ENCODE data around the gene CALML6. TPM values are rescaled to one million over a fixed set of nuclear protein-coding genes. Genes with fewer than 3 reads are reported as not detected.
A peak's percentile ranks its signal among the peaks of the same experiment; 100 is the strongest.

CALML6 gene
- total and polyA plus RNA-seq, 10 of the 15 experiments (the other 5 are each of a cell fraction or from before 2014, with no cell fraction given), result 0.07 to 1.3 (median 0.21) TPM; not detected in 5

DNA sequence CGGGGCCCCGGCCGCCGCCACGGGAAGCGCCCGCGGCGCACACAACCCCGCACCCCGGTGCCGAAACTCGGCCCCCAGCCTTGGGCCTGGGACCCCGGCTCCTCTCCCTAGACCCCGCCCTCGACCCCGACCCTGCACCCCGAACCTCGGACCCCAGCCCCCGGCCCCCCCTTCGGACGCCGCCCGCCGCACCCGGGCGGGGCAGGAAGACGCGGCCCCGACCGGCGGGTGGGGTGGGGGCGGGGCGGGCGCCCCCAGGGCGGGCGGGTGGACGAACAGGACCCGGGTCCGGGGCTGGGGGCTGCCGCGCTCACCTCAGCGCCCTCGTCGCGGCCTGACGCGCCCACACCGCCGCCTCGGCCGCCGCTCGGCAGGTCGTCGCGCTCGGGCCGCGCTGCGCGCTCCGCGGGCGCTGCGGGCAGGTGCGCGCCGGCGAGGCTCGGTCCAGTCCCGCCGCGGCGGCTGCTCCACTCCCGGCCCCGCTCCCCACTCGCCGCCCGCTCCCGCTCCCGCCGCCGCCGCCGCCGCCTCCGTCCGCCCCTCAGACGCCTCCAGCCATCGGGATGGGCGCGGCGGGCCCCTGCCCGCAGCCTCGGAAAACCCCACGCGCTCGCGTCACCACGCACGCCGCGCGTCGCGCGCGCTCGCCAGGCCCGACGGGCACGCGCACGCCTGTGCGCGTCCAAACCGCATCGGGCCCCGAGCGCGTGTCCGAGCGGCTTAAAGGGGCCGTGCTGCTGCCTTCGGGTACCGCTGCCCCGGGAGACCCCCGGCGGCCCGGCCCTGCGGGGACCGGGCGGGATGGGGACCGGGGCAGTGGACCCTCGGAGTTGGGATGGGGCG, 24.3 kb upstream of the CALML6 start, which contains the start of gene GNB1 (continued):
- TF ChIP-seq CREM (IDR thresholded peaks at IDR 0.05; ENCODE audit: low read depth), result peak; percentile 86; the same call in 1 of the 2 replicates
- TF ChIP-seq HDAC2 (IDR thresholded peaks at IDR 0.05), result no peak
- TF ChIP-seq EGR1 (IDR thresholded peaks at IDR 0.05; ENCODE audit: borderline replicate concordance in 1 of 2, low read depth in 2 of 2, low read length in 2 of 2), result peak; percentile 76 to 99
- no peak for TF ChIP-seq BRCA1 (IDR thresholded peaks at IDR 0.05; ENCODE audit: low read depth, low read length)
- TF ChIP-seq CBX5 (IDR thresholded peaks at IDR 0.05; ENCODE audit: low read depth), result no peak
- no peak for TF ChIP-seq JUND (IDR thresholded peaks at IDR 0.05; ENCODE audit: low read depth, low read length)
- no peak for TF ChIP-seq ZBED1 (IDR thresholded peaks at IDR 0.05; ENCODE audit: borderline replicate concordance)
- 0 out of 2 replicates have a peak, but pooled peaks have one; percentile 31 for TF ChIP-seq MEF2A (IDR thresholded peaks at IDR 0.05; ENCODE audit: insufficient read depth, low read depth, low read length)
- TF ChIP-seq FOS (IDR thresholded peaks at IDR 0.05; ENCODE audit: borderline replicate concordance, extremely low read depth, insufficient read length), result no peak
- peak; percentile 81 for TF ChIP-seq RUNX3 (IDR thresholded peaks at IDR 0.05; ENCODE audit: low read length)
- 0 out of 2 replicates have a peak, but pooled peaks have one; percentile 44 for TF ChIP-seq STAT1 (conservative IDR thresholded peaks at IDR 0.05)
- no peak for TF ChIP-seq STAT3 (IDR thresholded peaks at IDR 0.05; ENCODE audit: low read depth, low read length)
- TF ChIP-seq, protein P1, sequence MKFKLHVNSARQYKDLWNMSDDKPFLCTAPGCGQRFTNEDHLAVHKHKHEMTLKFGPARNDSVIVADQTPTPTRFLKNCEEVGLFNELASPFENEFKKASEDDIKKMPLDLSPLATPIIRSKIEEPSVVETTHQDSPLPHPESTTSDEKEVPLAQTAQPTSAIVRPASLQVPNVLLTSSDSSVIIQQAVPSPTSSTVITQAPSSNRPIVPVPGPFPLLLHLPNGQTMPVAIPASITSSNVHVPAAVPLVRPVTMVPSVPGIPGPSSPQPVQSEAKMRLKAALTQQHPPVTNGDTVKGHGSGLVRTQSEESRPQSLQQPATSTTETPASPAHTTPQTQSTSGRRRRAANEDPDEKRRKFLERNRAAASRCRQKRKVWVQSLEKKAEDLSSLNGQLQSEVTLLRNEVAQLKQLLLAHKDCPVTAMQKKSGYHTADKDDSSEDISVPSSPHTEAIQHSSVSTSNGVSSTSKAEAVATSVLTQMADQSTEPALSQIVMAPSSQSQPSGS (IDR thresholded peaks at IDR 0.05; ENCODE audit: low read length), result no peak
- TF ChIP-seq KDM1A (IDR thresholded peaks at IDR 0.05; ENCODE audit: borderline replicate concordance), result no peak
- no peak for TF ChIP-seq CBX3 (IDR thresholded peaks at IDR 0.05; ENCODE audit: borderline replicate concordance, low read depth)
- no peak for TF ChIP-seq MYB (IDR thresholded peaks at IDR 0.05; ENCODE audit: borderline replicate concordance, low read depth, low read length)
- TF ChIP-seq TCF3 (IDR thresholded peaks at IDR 0.05; ENCODE audit: borderline replicate concordance, insufficient read depth, low read depth, low read length), result no peak
- peak; percentile 77 for TF ChIP-seq MXI1 (IDR thresholded peaks at IDR 0.05; ENCODE audit: low read depth, low read length)
- no peak for TF ChIP-seq HDAC6 (IDR thresholded peaks at IDR 0.05; ENCODE audit: unreplicated experiment)
- TF ChIP-seq, protein P2, sequence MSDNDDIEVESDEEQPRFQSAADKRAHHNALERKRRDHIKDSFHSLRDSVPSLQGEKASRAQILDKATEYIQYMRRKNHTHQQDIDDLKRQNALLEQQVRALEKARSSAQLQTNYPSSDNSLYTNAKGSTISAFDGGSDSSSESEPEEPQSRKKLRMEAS (IDR thresholded peaks at IDR 0.05; ENCODE audit: low read depth, low read length), result no peak; the same call in 1 of the 2 replicates
- TF ChIP-seq LARP7 (IDR thresholded peaks at IDR 0.05), result peak; percentile 85
- TF ChIP-seq NR2C1 (IDR thresholded peaks at IDR 0.05), result no peak
- TF ChIP-seq, protein P3, sequence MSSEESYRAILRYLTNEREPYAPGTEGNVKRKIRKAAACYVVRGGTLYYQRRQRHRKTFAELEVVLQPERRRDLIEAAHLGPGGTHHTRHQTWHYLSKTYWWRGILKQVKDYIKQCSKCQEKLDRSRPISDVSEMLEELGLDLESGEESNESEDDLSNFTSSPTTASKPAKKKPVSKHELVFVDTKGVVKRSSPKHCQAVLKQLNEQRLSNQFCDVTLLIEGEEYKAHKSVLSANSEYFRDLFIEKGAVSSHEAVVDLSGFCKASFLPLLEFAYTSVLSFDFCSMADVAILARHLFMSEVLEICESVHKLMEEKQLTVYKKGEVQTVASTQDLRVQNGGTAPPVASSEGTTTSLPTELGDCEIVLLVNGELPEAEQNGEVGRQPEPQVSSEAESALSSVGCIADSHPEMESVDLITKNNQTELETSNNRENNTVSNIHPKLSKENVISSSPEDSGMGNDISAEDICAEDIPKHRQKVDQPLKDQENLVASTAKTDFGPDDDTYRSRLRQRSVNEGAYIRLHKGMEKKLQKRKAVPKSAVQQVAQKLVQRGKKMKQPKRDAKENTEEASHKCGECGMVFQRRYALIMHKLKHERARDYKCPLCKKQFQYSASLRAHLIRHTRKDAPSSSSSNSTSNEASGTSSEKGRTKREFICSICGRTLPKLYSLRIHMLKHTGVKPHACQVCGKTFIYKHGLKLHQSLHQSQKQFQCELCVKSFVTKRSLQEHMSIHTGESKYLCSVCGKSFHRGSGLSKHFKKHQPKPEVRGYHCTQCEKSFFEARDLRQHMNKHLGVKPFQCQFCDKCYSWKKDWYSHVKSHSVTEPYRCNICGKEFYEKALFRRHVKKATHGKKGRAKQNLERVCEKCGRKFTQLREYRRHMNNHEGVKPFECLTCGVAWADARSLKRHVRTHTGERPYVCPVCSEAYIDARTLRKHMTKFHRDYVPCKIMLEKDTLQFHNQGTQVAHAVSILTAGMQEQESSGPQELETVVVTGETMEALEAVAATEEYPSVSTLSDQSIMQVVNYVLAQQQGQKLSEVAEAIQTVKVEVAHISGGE (CRISPR knock-in tag; IDR thresholded peaks at IDR 0.05), result no peak
- TF ChIP-seq CREB1 (IDR thresholded peaks at IDR 0.05; ENCODE audit: low read depth), result peak; percentile 92
- no peak for TF ChIP-seq MEF2B (IDR thresholded peaks at IDR 0.05; ENCODE audit: partially characterized antibody, poor library complexity, severe bottlenecking)
- 0 out of 2 replicates have a peak, but pooled peaks have one; percentile 38 for TF ChIP-seq POLR2A (IDR thresholded peaks at IDR 0.05; ENCODE audit: low read depth, low read length)
- TF ChIP-seq KLF5 (IDR thresholded peaks at IDR 0.05; ENCODE audit: partially characterized antibody), result peak; percentile 56
- TF ChIP-seq ZNF384 (IDR thresholded peaks at IDR 0.05; ENCODE audit: borderline replicate concordance, low read depth, low read length), result no peak

Data from GM12878 (cell line).